ENCODE measurements around the gene METTL9.
A peak's percentile ranks its signal among the peaks of the same experiment; 100 is the strongest.
"Not testable (repeated sequence)": the region's sequence is repeated elsewhere in the genome, so short reads cannot be mapped to it uniquely, and the experiment has no call there.

The METTL9 gene

GRCh38 chr16:21637032-21637968 lies 37.9 kb downstream of the METTL9 start:
- DNase-seq (ENCODE audit: low read depth), result no peak

GRCh38 chr16:21638573-21638975 lies 39.2 kb downstream of the METTL9 start:
- DNase-seq (ENCODE audit: low read depth), result no peak

- no peak for DNase-seq (ENCODE audit: low read depth)
These were observed 40.1 kb downstream of the METTL9 start for GRCh38 chr16:21639493-21639892.

GRCh38 chr16:21641916-21642315 lies 42.5 kb downstream of the METTL9 start:
- no peak for DNase-seq (ENCODE audit: low read depth)

- DNase-seq (ENCODE audit: low read depth), result no peak
These were observed 43.5 kb downstream of the METTL9 start for GRCh38 chr16:21642861-21643260.

GRCh38 chr16:21643785-21644184 lies 44.4 kb downstream of the METTL9 start:
- DNase-seq (ENCODE audit: low read depth), result no peak

- DNase-seq (ENCODE audit: low read depth), result no peak
These were observed 45.3 kb downstream of the METTL9 start for GRCh38 chr16:21644674-21645073.

GRCh38 chr16:21645261-21645721 lies 45.9 kb downstream of the METTL9 start:
- no peak for DNase-seq (ENCODE audit: low read depth)

GRCh38 chr16:21646091-21646490 lies 46.7 kb downstream of the METTL9 start:
- no peak for DNase-seq (ENCODE audit: low read depth)

GRCh38 chr16:21646721-21647561 lies 47.6 kb downstream of the METTL9 start:
- DNase-seq (ENCODE audit: low read depth), result peak; percentile 32

- no peak for DNase-seq (ENCODE audit: low read depth)
These were observed 48.3 kb downstream of the METTL9 start for GRCh38 chr16:21647562-21648164.

- not testable (repeated sequence) for DNase-seq (ENCODE audit: low read depth)
These were observed 50.5 kb downstream of the METTL9 start for GRCh38 chr16:21649826-21650406.

GRCh38 chr16:21650521-21650920 lies 51.1 kb downstream of the METTL9 start:
- DNase-seq (ENCODE audit: low read depth), result no peak

- DNase-seq (ENCODE audit: low read depth), result no peak
These were observed 52.1 kb downstream of the METTL9 start for GRCh38 chr16:21651515-21651914.

- no peak for DNase-seq (ENCODE audit: low read depth)
These were observed 53.1 kb downstream of the METTL9 start, which contains the start of gene IGSF6 for GRCh38 chr16:21652453-21652852. TSS of gene IGSF6 (minus strand) at chr16:21652608. CDS start at chr16:21652598, 10 bp downstream.

- DNase-seq (ENCODE audit: low read depth), result no peak
These were observed 54.2 kb downstream of the METTL9 start for GRCh38 chr16:21653571-21653970.

GRCh38 chr16:21654466-21654865 lies 55.1 kb downstream of the METTL9 start:
- no peak for DNase-seq (ENCODE audit: low read depth)

- no peak for DNase-seq (ENCODE audit: low read depth)
These were observed 55.5 kb downstream of the METTL9 start for GRCh38 chr16:21654881-21655280.

GRCh38 chr16:21656795-21657768 lies 57.7 kb downstream of the METTL9 start:
- no peak for DNase-seq (ENCODE audit: low read depth)

GRCh38 chr16:21659124-21659523 lies 59.7 kb downstream of the METTL9 start:
- DNase-seq (ENCODE audit: low read depth), result no peak

Data from stimulated activated CD8-positive, alpha-beta memory T cell treated with anti-CD3 and anti-CD28 coated beads, Interleukin-15, amount 100 ng/mL, for 1 hour (primary cell).